Endothelial cell of umbilical vein (primary cell): Measurements from ENCODE around the gene TBC1D23. TPM values are rescaled to one million over a fixed set of nuclear protein-coding genes. Genes with fewer than 3 reads are reported as not detected.

ENCODE experiments used
- BruUV-seq: library from RNA; stranded (reverse); fragments of 400-500 nt; replicated peaks from 2 replicates; lab custom pipeline; 2021; lab: Mats Ljungman, UMichigan
- CTCF ChIA-PET: fragments of 300-600, 350-600 bp; sonication (Branson Sonifier 250); formaldehyde crosslinking; loops from one replicate; lab custom pipeline; 2021; ENCODE audit warnings: antibody characterized with exemption, inconsistent platforms; lab: Charles Lee
- POLR2A ChIA-PET: fragments of 300-600, 350-600 bp; sonication (Branson Sonifier 250); formaldehyde crosslinking; loops from one replicate; lab custom pipeline; 2021; ENCODE audit warnings: antibody characterized with exemption, inconsistent platforms; lab: Charles Lee
- DNase-seq: peaks from one replicate; pipeline ENCODE4 v3.0.0-alpha.2; 2011; ENCODE audit warnings: low read depth, low spot score
- FAIRE-seq: peaks from 2 replicates; lab custom pipeline; 2011; peaks lifted over from hg19 to GRCh38; lab: Jason Lieb, UNC
- H2AFZ ChIP-seq: 2 replicates; pipeline ENCODE4 v1.6.0; 2012; ENCODE audit warnings: low read depth, low read length, control low read depth, inconsistent platforms
- H3K27ac ChIP-seq: 2 replicates; pipeline ENCODE4 v1.5.1; 2011; ENCODE audit warnings: low read depth, mild to moderate bottlenecking, control low read depth, low read length, moderate library complexity; ENCODE audit not compliant: insufficient read depth
- H3K27me3 ChIP-seq, 2 experiments: 2 replicates each; pipeline versions ENCODE4 v1.6.0 to v1.6.1; 2011; ENCODE audit warnings: low read length in 2 of 2, mixed read lengths in 1 of 2; ENCODE audit not compliant: control insufficient read depth in 2 of 2, insufficient read depth in 2 of 2
- H3K36me3 ChIP-seq, 2 experiments: 2 replicates in 1 of 2; 3 replicates in 1 of 2; pipeline ENCODE4 v1.5.1; 2011; ENCODE audit warnings: low read length in 2 of 2, mild to moderate bottlenecking in 1 of 2, moderate library complexity in 1 of 2; ENCODE audit not compliant: control insufficient read depth in 2 of 2, insufficient read depth in 2 of 2; ENCODE audit errors: extremely low read depth in 1 of 2
- H3K4me1 ChIP-seq: 3 replicates; pipeline ENCODE4 v1.5.1; 2011; ENCODE audit warnings: mild to moderate bottlenecking, low read length; ENCODE audit not compliant: control insufficient read depth, insufficient read depth; ENCODE audit errors: extremely low read depth
- H3K4me2 ChIP-seq: 2 replicates; pipeline ENCODE4 v1.6.1; 2011; ENCODE audit warnings: low read length, control low read depth, mixed read lengths; ENCODE audit not compliant: insufficient read depth
- H3K4me3 ChIP-seq, 3 experiments: fragments of 200-600 bp in 1 of 3; sonication (generic), shearing (Covaris generic) in 1 of 3; replicated peaks in 1 of 3; 2 replicates each; pipeline ENCODE4 v1.5.1; 2011 to 2016; ENCODE audit warnings: control low read depth in 3 of 3, low read length in 3 of 3, mild to moderate bottlenecking in 2 of 3, inconsistent platforms in 1 of 3, low read depth in 1 of 3, moderate library complexity in 1 of 3; ENCODE audit not compliant: insufficient read depth in 1 of 3
- H3K79me2 ChIP-seq: 2 replicates; pipeline ENCODE4 v1.6.0; 2012; ENCODE audit warnings: low read length, inconsistent platforms; ENCODE audit not compliant: control insufficient read depth, insufficient read depth
- H3K9ac ChIP-seq: replicated peaks from 2 replicates; pipeline ENCODE3; 2011; ENCODE audit warnings: low read length, control low read depth; ENCODE audit not compliant: insufficient read depth; ENCODE audit errors: extremely low read depth
- H3K9me1 ChIP-seq: replicated peaks from 3 replicates; pipeline ENCODE4 v1.6.0; 2011; ENCODE audit warnings: mild to moderate bottlenecking, low read length; ENCODE audit not compliant: control insufficient read depth, insufficient read depth; ENCODE audit errors: extremely low read depth
- H3K9me3 ChIP-seq: replicated peaks from 2 replicates; pipeline ENCODE4 v1.5.1; 2012; ENCODE audit warnings: low read length, inconsistent platforms; ENCODE audit not compliant: control insufficient read depth, insufficient read depth
- H4K20me1 ChIP-seq: replicated peaks from 2 replicates; pipeline ENCODE3; 2011; ENCODE audit warnings: mild to moderate bottlenecking, low read length; ENCODE audit not compliant: control insufficient read depth, insufficient read depth; ENCODE audit errors: extremely low read depth
- EZH2 ChIP-seq: IDR thresholded peaks from 2 replicates; pipeline ENCODE4 v1.6.1; 2012; ENCODE audit warnings: borderline replicate concordance, low read depth, mild to moderate bottlenecking, moderate library complexity, low read length, inconsistent platforms; ENCODE audit not compliant: severe bottlenecking
- FOS ChIP-seq: IDR thresholded peaks from 2 replicates; pipeline ENCODE4 v1.6.1; 2011; ENCODE audit warnings: mild to moderate bottlenecking, low read length, moderate library complexity, borderline replicate concordance; ENCODE audit not compliant: insufficient read depth
- GATA2 ChIP-seq: IDR thresholded peaks from 2 replicates; pipeline ENCODE4 v1.7.0; 2011; ENCODE audit warnings: low read depth, mild to moderate bottlenecking, moderate library complexity, mixed read lengths, low read length; ENCODE audit not compliant: insufficient read length, insufficient read depth
- JUN ChIP-seq: IDR thresholded peaks from 2 replicates; pipeline ENCODE4 v1.6.1; 2011; ENCODE audit warnings: borderline replicate concordance, low read depth; ENCODE audit not compliant: insufficient read length, insufficient read depth
- MYC ChIP-seq: IDR thresholded peaks from one replicate; pipeline ENCODE4 v1.6.1; 2011; ENCODE audit warnings: mild to moderate bottlenecking, low read depth, low read length
- POLR2A ChIP-seq: IDR thresholded peaks from 2 replicates; pipeline ENCODE4 v1.6.1; 2012; ENCODE audit warnings: low read depth, mild to moderate bottlenecking, control low read depth, low read length
- POLR2AphosphoS5 ChIP-seq: IDR thresholded peaks from 2 replicates; pipeline ENCODE4 v1.6.1; 2012; ENCODE audit warnings: low read depth, mild to moderate bottlenecking, control low read depth, low read length, moderate library complexity; ENCODE audit not compliant: insufficient read depth
- dilution Hi-C: fragments of 300-500 bp; cut with MboI; formaldehyde crosslinking; loops from one replicate; pipeline ENCODE4 v1.15.0; 2019; ENCODE audit warnings: low sequenced_read_pairs; ENCODE audit not compliant: extremely low pct_ligation_motif_present
- intact Hi-C: fragments of 100-400 bp; cut with micrococcal nuclease; formaldehyde crosslinking; loops from one replicate; pipeline ENCODE4 v1.10.0; 2022
- polyA plus RNA-seq, 4 experiments: library from polyadenylated mRNA; depleted of rRNA in 3 of 4; stranded (reverse) in 3 of 4; unstranded in 1 of 4; fragments of >200 nt; gene quantifications; 2 replicates each; pipeline versions ENCODE4 v1.2.1 to v1.2.3, GENCODE V29; 2011 to 2012; ENCODE audit warnings: missing spikeins in 1 of 4
- total RNA-seq: library from RNA; stranded (reverse); gene quantifications from 2 replicates; pipeline ENCODE4 v1.2.3, GENCODE V29; 2021
- TF ChIP-seq, protein P1 (sequence below): IDR thresholded peaks from 2 replicates; pipeline ENCODE4 v1.6.1; 2011; ENCODE audit not compliant: insufficient read depth, insufficient read length
- TF ChIP-seq, protein P2 (sequence below), 2 donors: IDR thresholded peaks; 1 replicate in 1 of 2; 2 replicates in 1 of 2; pipeline ENCODE4 v1.5.1; 2011; ENCODE audit warnings: low read length in 2 of 2, mild to moderate bottlenecking in 2 of 2, moderate library complexity in 2 of 2, control low read depth in 1 of 2, inconsistent platforms in 1 of 2, low read depth in 1 of 2; ENCODE audit not compliant: insufficient read depth in 1 of 2; ENCODE audit errors: extremely low read depth in 1 of 2

The TBC1D23 gene
- total and polyA plus RNA-seq, 2 donors (not counting 3 experiments of a cell fraction or from before 2014, with no cell fraction given) = 10.3 to 34.8 TPM

DNA sequence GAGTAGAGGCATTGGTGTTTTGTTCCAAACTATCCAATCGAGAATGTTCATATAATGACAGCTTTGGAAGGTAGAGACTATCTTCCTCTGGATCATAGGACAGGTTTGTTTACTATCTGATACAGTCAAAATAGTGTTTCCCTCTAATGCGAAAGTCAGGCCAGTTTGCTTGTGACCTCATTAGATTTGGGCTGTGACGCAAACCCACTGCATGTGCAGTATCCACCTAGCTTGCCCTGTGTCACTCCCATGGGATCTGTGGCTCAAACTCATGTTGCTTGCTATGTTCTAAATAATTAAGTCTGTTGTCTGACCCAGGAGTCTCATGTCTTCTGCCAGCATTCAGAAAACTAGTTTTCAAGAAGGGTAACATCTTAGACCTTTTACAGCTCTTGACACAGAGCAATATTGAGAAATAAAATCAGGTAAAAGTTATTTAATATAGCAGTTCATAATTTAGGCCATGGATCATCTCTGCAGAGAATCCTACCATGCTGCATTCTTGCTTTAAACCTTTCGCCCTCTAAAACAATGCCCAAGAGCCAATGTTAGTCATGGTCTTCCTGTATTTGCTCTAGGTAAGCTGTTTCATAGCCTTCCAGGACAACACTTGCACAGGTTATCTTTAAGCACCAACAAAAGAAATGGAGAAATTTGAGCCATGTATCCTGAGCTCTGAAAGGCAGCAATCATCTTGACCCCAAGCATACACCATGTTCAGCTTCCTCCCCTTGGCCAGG, 100.1 kb downstream of the TBC1D23 start:
- ChIA-PET CTCF (interaction anchor here (1.4 to 2.3 kb wide), 2 partner anchors 229 to 529 kb away, joined by 3 to 7 read pairs; no protein-coding TSS in a partner anchor), POLR2A (no interaction called here)
- TF ChIP-seq POLR2AphosphoS5 = no peak
- TF ChIP-seq, protein P1, sequence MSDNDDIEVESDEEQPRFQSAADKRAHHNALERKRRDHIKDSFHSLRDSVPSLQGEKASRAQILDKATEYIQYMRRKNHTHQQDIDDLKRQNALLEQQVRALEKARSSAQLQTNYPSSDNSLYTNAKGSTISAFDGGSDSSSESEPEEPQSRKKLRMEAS = no peak
- Histone ChIP-seq H3K4me1 (no peaks in the 10 kb centered on the region), H4K20me1 (no peaks in the 10 kb centered on the region), H3K4me2 (no peak overlapping the region), H3K9me1 (no peaks in the 10 kb centered on the region), H3K79me2 (no peaks in the 10 kb centered on the region), H3K36me3 (peaks cover 3 to 5% of the 10 kb centered on the region in 2 experiments), H3K27me3 (no peaks in the 10 kb centered on the region), H3K4me3 (no peak overlapping the region), H3K9ac (no peak overlapping the region), H3K27ac (no peak overlapping the region), H3K9me3 (no peaks in the 10 kb centered on the region), H2AFZ (no peak overlapping the region)
- dilution Hi-C loops (no loop called here), intact Hi-C loops (no loop called here)
- FAIRE-seq (no peak), DNase-seq (no peak)
- no TSS peak for BruUV-seq

DNA sequence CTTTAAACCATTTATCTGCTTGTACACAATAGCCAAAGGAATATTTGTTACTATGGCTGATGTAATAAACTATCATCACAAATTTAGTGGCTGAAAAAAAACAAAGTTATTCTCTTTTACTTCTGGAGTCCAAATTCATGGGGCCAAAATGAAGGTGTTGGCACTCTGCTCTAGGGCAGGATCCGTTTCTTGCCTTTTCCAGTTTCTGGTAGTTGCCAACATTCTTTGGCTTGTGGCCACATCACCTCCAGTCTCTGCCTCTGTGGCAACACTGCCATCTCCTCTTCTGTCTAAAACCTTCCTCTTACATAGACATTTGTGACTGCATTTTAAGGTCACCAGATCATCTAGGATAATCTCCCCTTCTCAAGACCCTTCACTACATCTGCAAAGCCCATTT, 101.1 kb downstream of the TBC1D23 start:
- H4K20me1 ChIP-seq = no peaks in the 10 kb centered on the region
- FAIRE-seq = no peak

More for the DNA sequence above, 101.1 kb downstream of the TBC1D23 start:
- Histone ChIP-seq H3K9me3 (no peaks in the 10 kb centered on the region), H3K4me2 (no peak overlapping the region), H3K4me3 (no peak overlapping the region), H3K36me3 (peaks cover 3 to 5% of the 10 kb centered on the region in 2 experiments), H3K4me1 (no peaks in the 10 kb centered on the region), H3K27me3 (no peaks in the 10 kb centered on the region), H2AFZ (no peak overlapping the region), H3K9ac (no peak overlapping the region), H3K27ac (no peak overlapping the region), H3K79me2 (no peaks in the 10 kb centered on the region), H3K9me1 (no peaks in the 10 kb centered on the region)
- intact Hi-C loops = no loop called here
- no peak for DNase-seq
- BruUV-seq = no TSS peak
- ChIA-PET CTCF (no interaction called here), POLR2A (no interaction called here)
- TF ChIP-seq, protein P1 = no peak
- TF ChIP-seq JUN = no peak
- no peak for TF ChIP-seq FOS
- no peak for TF ChIP-seq MYC
- no peak for TF ChIP-seq GATA2
- no peak for TF ChIP-seq POLR2A
- TF ChIP-seq, protein P2, sequence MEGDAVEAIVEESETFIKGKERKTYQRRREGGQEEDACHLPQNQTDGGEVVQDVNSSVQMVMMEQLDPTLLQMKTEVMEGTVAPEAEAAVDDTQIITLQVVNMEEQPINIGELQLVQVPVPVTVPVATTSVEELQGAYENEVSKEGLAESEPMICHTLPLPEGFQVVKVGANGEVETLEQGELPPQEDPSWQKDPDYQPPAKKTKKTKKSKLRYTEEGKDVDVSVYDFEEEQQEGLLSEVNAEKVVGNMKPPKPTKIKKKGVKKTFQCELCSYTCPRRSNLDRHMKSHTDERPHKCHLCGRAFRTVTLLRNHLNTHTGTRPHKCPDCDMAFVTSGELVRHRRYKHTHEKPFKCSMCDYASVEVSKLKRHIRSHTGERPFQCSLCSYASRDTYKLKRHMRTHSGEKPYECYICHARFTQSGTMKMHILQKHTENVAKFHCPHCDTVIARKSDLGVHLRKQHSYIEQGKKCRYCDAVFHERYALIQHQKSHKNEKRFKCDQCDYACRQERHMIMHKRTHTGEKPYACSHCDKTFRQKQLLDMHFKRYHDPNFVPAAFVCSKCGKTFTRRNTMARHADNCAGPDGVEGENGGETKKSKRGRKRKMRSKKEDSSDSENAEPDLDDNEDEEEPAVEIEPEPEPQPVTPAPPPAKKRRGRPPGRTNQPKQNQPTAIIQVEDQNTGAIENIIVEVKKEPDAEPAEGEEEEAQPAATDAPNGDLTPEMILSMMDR (IDR thresholded peaks at IDR 0.05; ENCODE audit: extremely low read depth in 1 of 2, insufficient read depth in 1 of 2, low read depth in 1 of 2, low read length in 2 of 2) = no peak
- TF ChIP-seq EZH2 = no peak
- TF ChIP-seq POLR2AphosphoS5 = no peak
- dilution Hi-C loops = no loop called here
